Lower leg skin (tissue), 3 donors: ENCODE data around the gene HORMAD1.

Experiments used
- POLR2A ChIP-seq, 2 donors: fragments of 450-650 bp; IDR thresholded peaks; one replicate each; pipeline ENCODE4 v1.6.1; 2016 to 2017; ENCODE audit warnings: antibody characterized with exemption in 2 of 2, mild to moderate bottlenecking in 1 of 2, moderate library complexity in 1 of 2
- TF ChIP-seq, protein P1 (sequence below), 3 donors: fragments of 450-650 bp; IDR thresholded peaks; one replicate each; pipeline ENCODE4 v1.5.1; 2016; ENCODE audit warnings: antibody characterized with exemption in 3 of 3, mild to moderate bottlenecking in 3 of 3, moderate library complexity in 2 of 3

DNA sequence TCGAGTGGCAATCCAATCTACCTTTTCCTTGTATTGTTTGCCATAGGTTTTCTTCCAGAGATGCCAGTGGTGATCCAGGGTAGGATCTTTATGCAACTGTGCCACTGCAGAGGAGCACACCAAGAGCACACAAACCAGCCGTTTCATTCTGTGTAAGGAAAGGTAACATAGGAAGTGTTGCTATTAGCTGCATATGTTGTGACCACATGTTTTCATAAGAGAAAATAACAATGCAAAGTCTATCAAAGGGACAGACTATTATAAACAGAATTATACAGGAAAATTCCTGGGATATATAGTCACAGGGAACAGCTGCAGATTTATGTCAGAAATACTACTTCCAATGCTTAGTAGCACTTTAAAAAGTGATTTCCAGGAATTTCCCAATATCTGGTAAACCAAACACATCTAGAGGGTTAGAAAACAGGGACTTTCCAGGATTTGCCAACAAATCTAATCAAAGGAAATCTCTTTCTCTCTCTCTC, 44.0 kb upstream of the HORMAD1 start:
- TF ChIP-seq, protein P1, sequence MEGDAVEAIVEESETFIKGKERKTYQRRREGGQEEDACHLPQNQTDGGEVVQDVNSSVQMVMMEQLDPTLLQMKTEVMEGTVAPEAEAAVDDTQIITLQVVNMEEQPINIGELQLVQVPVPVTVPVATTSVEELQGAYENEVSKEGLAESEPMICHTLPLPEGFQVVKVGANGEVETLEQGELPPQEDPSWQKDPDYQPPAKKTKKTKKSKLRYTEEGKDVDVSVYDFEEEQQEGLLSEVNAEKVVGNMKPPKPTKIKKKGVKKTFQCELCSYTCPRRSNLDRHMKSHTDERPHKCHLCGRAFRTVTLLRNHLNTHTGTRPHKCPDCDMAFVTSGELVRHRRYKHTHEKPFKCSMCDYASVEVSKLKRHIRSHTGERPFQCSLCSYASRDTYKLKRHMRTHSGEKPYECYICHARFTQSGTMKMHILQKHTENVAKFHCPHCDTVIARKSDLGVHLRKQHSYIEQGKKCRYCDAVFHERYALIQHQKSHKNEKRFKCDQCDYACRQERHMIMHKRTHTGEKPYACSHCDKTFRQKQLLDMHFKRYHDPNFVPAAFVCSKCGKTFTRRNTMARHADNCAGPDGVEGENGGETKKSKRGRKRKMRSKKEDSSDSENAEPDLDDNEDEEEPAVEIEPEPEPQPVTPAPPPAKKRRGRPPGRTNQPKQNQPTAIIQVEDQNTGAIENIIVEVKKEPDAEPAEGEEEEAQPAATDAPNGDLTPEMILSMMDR (IDR thresholded peaks at IDR 0.05), result no peak
- TF ChIP-seq POLR2A (IDR thresholded peaks at IDR 0.05), result no peak
